ENCODE measurements around the gene POLR3C. TPM values are rescaled to one million over a fixed set of nuclear protein-coding genes. Genes with fewer than 3 reads are reported as not detected.

Gene POLR3C
- total and polyA plus RNA-seq, 4 donors, result 14.1 to 26.3 (median 21.1) TPM

GRCh38 chr1:145891587-145892485 is 67.8 kb downstream of the POLR3C start:
- peak; percentile 81 for ATAC-seq (ENCODE audit: insufficient read depth, low FRiP score)

GRCh38 chr1:145892486-145893087 is 68.6 kb downstream of the POLR3C start:
- H3K27ac ChIP-seq (ENCODE audit: low read depth in 1 of 2, low read length in 1 of 2), result peak overlapping the region; percentile 84 to 94
- DNase-seq (peak; percentile 58 to 78 (median 76)), ATAC-seq (ENCODE audit: insufficient read depth, low FRiP score) (no peak)
- H3K9me3 ChIP-seq (ENCODE audit: control insufficient read depth in 4 of 4, insufficient read depth in 3 of 4, low read length in 3 of 4), result no peaks in the 10 kb centered on the region
- no peaks in the 10 kb centered on the region for H3K27me3 ChIP-seq (ENCODE audit: control insufficient read depth in 3 of 3, insufficient read depth in 3 of 3, low read length in 2 of 3)
- peaks cover 0 to 5% (median 0%) of the 10 kb centered on the region in 4 donors for H3K36me3 ChIP-seq (ENCODE audit: control insufficient read depth in 4 of 4, insufficient read depth in 4 of 4, low read length in 4 of 4)
- peak overlapping the region in 1 of 2 donors; percentile 73 for H3K9ac ChIP-seq (ENCODE audit: insufficient read depth in 1 of 2, low read length in 2 of 2)
- no peak overlapping the region for H3K4me3 ChIP-seq
- 52 to 65% methylated on average over 3 of the region's 3 CpGs for WGBS, 2 donors
- TF ChIP-seq CTCF (IDR thresholded peaks at IDR 0.05; ENCODE audit: control extremely low read depth, extremely low read depth), result no peak
- peaks cover 3 to 19% (median 12%) of the 10 kb centered on the region in 5 donors for H3K4me1 ChIP-seq (ENCODE audit: control insufficient read depth in 5 of 5, insufficient read depth in 5 of 5, low read length in 5 of 5)

More at GRCh38 chr1:145891587-145892485, 67.8 kb downstream of the POLR3C start:
- peak overlapping the region in 1 of 2 donors; percentile 73 for H3K9ac ChIP-seq (ENCODE audit: insufficient read depth in 1 of 2, low read length in 2 of 2)
- WGBS, 2 donors, result 9 to 12% methylated on average over 6 of the region's 6 CpGs
- no peaks in the 10 kb centered on the region for H3K27me3 ChIP-seq (ENCODE audit: control insufficient read depth in 3 of 3, insufficient read depth in 3 of 3, low read length in 2 of 3)
- no peaks in the 10 kb centered on the region for H3K9me3 ChIP-seq (ENCODE audit: control insufficient read depth in 4 of 4, insufficient read depth in 3 of 4, low read length in 3 of 4)
- peak overlapping the region; percentile 84 to 94 for H3K27ac ChIP-seq (ENCODE audit: low read depth in 1 of 2, low read length in 1 of 2)
- peak; percentile 91 for TF ChIP-seq CTCF (IDR thresholded peaks at IDR 0.05; ENCODE audit: control extremely low read depth, extremely low read depth)
- H3K4me1 ChIP-seq (ENCODE audit: control insufficient read depth in 5 of 5, insufficient read depth in 5 of 5, low read length in 5 of 5), result peaks cover 3 to 19% (median 12%) of the 10 kb centered on the region in 5 donors
- H3K36me3 ChIP-seq (ENCODE audit: control insufficient read depth in 4 of 4, insufficient read depth in 4 of 4, low read length in 4 of 4), result peaks cover 0 to 5% (median 0%) of the 10 kb centered on the region in 4 donors
- DNase-seq, result peak; percentile 96 to 98 (median 96)
- no peak overlapping the region for H3K4me3 ChIP-seq

GRCh38 chr1:145893306-145894055 is 69.5 kb downstream of the POLR3C start:
- Histone ChIP-seq H3K27ac (ENCODE audit: low read depth in 1 of 2, low read length in 1 of 2) (peak overlapping the region in 1 of 2 donors; percentile 84), H3K36me3 (ENCODE audit: control insufficient read depth in 4 of 4, insufficient read depth in 4 of 4, low read length in 4 of 4) (peaks cover 0 to 5% (median 0%) of the 10 kb centered on the region in 4 donors), H3K27me3 (ENCODE audit: control insufficient read depth in 3 of 3, insufficient read depth in 3 of 3, low read length in 2 of 3) (no peaks in the 10 kb centered on the region), H3K4me3 (no peak overlapping the region), H3K9me3 (ENCODE audit: control insufficient read depth in 4 of 4, insufficient read depth in 3 of 4, low read length in 3 of 4) (no peaks in the 10 kb centered on the region), H3K4me1 (ENCODE audit: control insufficient read depth in 5 of 5, insufficient read depth in 5 of 5, low read length in 5 of 5) (peaks cover 3 to 19% (median 12%) of the 10 kb centered on the region in 5 donors), H3K9ac (ENCODE audit: insufficient read depth in 1 of 2, low read length in 2 of 2) (no peak overlapping the region)
- no peak for ATAC-seq (ENCODE audit: insufficient read depth, low FRiP score)
- no peak for TF ChIP-seq CTCF (IDR thresholded peaks at IDR 0.05; ENCODE audit: control extremely low read depth, extremely low read depth)
- 92 to 93% methylated on average over 7 of the region's 7 CpGs for WGBS, 2 donors
- no peak for DNase-seq

Small RNAs within 50 kb of the gene (small RNA-seq; reads per million reads assigned to genes)
- not detected for gene MIR6736 (ENCODE audit: low replicate concordance)

Other genes starting within 250 kb of the POLR3C start
- 10 to 100 TPM; 16.7 to 31.1 TPM for gene GPR89A, start 216.2 kb upstream of the POLR3C start, total RNA-seq
- 10 to 100 TPM; 11.0 to 11.7 TPM for gene GPR89A, start 216.2 kb upstream of the POLR3C start, polyA plus RNA-seq
- under 1 TPM; 0.25 to 0.57 TPM for gene PDZK1, start 116.8 kb upstream of the POLR3C start, total RNA-seq
- under 1 TPM; 0.14 to 0.28 TPM for gene PDZK1, start 116.8 kb upstream of the POLR3C start, polyA plus RNA-seq
- gene CD160, start 104.7 kb upstream of the POLR3C start, total RNA-seq, result under 1 TPM; 0.21 to 0.63 TPM
- under 1 TPM; 0.41 to 0.62 TPM for gene CD160, start 104.7 kb upstream of the POLR3C start, polyA plus RNA-seq
- gene RNF115, start 105 bp upstream of the POLR3C start, total RNA-seq, result 10 to 100 TPM; 14.7 to 21.6 TPM
- gene RNF115, start 105 bp upstream of the POLR3C start, polyA plus RNA-seq, result 1 to 10 TPM; 4.4 to 8.3 TPM
- 1 to 10 TPM; 3.9 to 6.2 TPM for gene NUDT17, start 21.4 kb downstream of the POLR3C start, total RNA-seq
- 1 to 10 TPM; 1.6 to 3.1 TPM for gene NUDT17, start 21.4 kb downstream of the POLR3C start, polyA plus RNA-seq
- 10 to 100 TPM; 23.5 to 54.9 TPM for gene PIAS3, start 34.9 kb downstream of the POLR3C start, total RNA-seq
- gene PIAS3, start 34.9 kb downstream of the POLR3C start, polyA plus RNA-seq, result 10 to 100 TPM; 26.4 to 32.1 TPM
- gene ANKRD35, start 61.7 kb downstream of the POLR3C start, total RNA-seq, result 1 to 10 TPM; 3.4 to 3.7 TPM
- gene ANKRD35, start 61.7 kb downstream of the POLR3C start, polyA plus RNA-seq, result 1 to 10 TPM; 2.0 to 2.1 TPM
- 10 to 100 TPM in 1 of 2 donors, 1 to 10 TPM in 1; 5.2 to 23.3 TPM for gene ITGA10, start 85.8 kb downstream of the POLR3C start, total RNA-seq
- 10 to 100 TPM in 1 of 2 donors, 1 to 10 TPM in 1; 6.7 to 15.7 TPM for gene ITGA10, start 85.8 kb downstream of the POLR3C start, polyA plus RNA-seq
- gene PEX11B, start 94.5 kb downstream of the POLR3C start, total RNA-seq, result 10 to 100 TPM; 24.6 to 28.6 TPM
- gene PEX11B, start 94.5 kb downstream of the POLR3C start, polyA plus RNA-seq, result 10 to 100 TPM; 25.0 to 29.6 TPM
- 100 to 1,000 TPM; 106 to 128 TPM for gene RBM8A, start 103.3 kb downstream of the POLR3C start, total RNA-seq
- 100 to 1,000 TPM; 121 to 152 TPM for gene RBM8A, start 103.3 kb downstream of the POLR3C start, polyA plus RNA-seq
- 10 to 100 TPM; 29.7 to 30.9 TPM for gene LIX1L, start 133.8 kb downstream of the POLR3C start, total RNA-seq
- 1 to 10 TPM; 7.0 to 8.0 TPM for gene LIX1L, start 133.8 kb downstream of the POLR3C start, polyA plus RNA-seq
- 1 to 10 TPM in 1 of 2 donors, under 1 TPM in 1; 0.06 to 1.0 TPM for gene ANKRD34A, start 140.4 kb downstream of the POLR3C start, total RNA-seq
- under 1 TPM; 0.45 to 0.47 TPM for gene ANKRD34A, start 140.4 kb downstream of the POLR3C start, polyA plus RNA-seq
- 10 to 100 TPM in 1 of 2 donors, 1 to 10 TPM in 1; 9.4 to 21.3 TPM for gene POLR3GL, start 140.5 kb downstream of the POLR3C start, total RNA-seq
- gene POLR3GL, start 140.5 kb downstream of the POLR3C start, polyA plus RNA-seq, result 10 to 100 TPM; 33.4 to 34.3 TPM
- 1,000 to 10,000 TPM in 1 of 2 donors, 100 to 1,000 TPM in 1; 556 to 1,810 TPM for gene TXNIP, start 172.4 kb downstream of the POLR3C start, total RNA-seq
- gene TXNIP, start 172.4 kb downstream of the POLR3C start, polyA plus RNA-seq, result 100 to 1,000 TPM; 178 to 850 TPM
- gene HJV, start 197.5 kb downstream of the POLR3C start, total RNA-seq, result not detected
- gene HJV, start 197.5 kb downstream of the POLR3C start, polyA plus RNA-seq, result not detected